Panc1 (cell line): ENCODE results near the gene SLC38A9. TPM values are rescaled to one million over a fixed set of nuclear protein-coding genes. Genes with fewer than 3 reads are reported as not detected.

Experiments used
- ATAC-seq: fragments of 200-7000 bp; cut with Tn5 transposase; 2 replicates; pipeline ENCODE4 v1.9.1; 2020; ENCODE audit warnings: mild to moderate bottlenecking, moderate library complexity
- BruUV-seq: library from RNA; stranded (reverse); fragments of 400-500 nt; replicated peaks from 2 replicates; lab custom pipeline; 2021; lab: Mats Ljungman, UMichigan
- CTCF ChIA-PET: fragments of 300-600 bp; sonication (Branson Sonifier 250); formaldehyde crosslinking; loops from one replicate; lab custom pipeline; 2022; ENCODE audit warnings: antibody characterized with exemption; lab: Charles Lee
- POLR2A ChIA-PET: fragments of 300-600 bp; sonication (Branson Sonifier 250); formaldehyde crosslinking; loops from one replicate; lab custom pipeline; 2022; ENCODE audit warnings: antibody characterized with exemption; lab: Charles Lee
- DNase-seq: peaks from one replicate; pipeline ENCODE4 v3.0.0-alpha.2; 2010; ENCODE audit warnings: low read depth, low spot score
- H3K27ac ChIP-seq: 2 replicates; pipeline ENCODE4 v1.5.1; 2011; ENCODE audit warnings: mild to moderate bottlenecking, low read length, inconsistent platforms
- H3K27me3 ChIP-seq: fragments of 200-500 bp; sonication (Bioruptor generic); 2 replicates; pipeline ENCODE4 v1.6.0; 2014; ENCODE audit warnings: low read length, inconsistent platforms; ENCODE audit not compliant: control insufficient read depth, insufficient read depth
- H3K36me3 ChIP-seq: fragments of 200-500 bp; sonication (Bioruptor generic); 2 replicates; pipeline ENCODE4 v1.5.1; 2014; ENCODE audit warnings: inconsistent platforms, mild to moderate bottlenecking, low read length, moderate library complexity; ENCODE audit not compliant: control insufficient read depth, insufficient read depth
- H3K4me1 ChIP-seq: 2 replicates; pipeline ENCODE4 v1.5.1; 2011; ENCODE audit warnings: inconsistent platforms, mild to moderate bottlenecking, low read length, moderate library complexity; ENCODE audit not compliant: control insufficient read depth, insufficient read depth
- H3K4me3 ChIP-seq, 2 experiments: 2 replicates each; pipeline ENCODE4 v1.5.1; 2011 to 2012; ENCODE audit warnings: low read depth in 2 of 2, low read length in 2 of 2, mild to moderate bottlenecking in 2 of 2, inconsistent platforms in 1 of 2, moderate library complexity in 1 of 2
- H3K9me3 ChIP-seq: fragments of 200-500 bp; sonication (Bioruptor generic); 2 replicates; pipeline ENCODE4 v1.5.1; 2014; ENCODE audit warnings: low read depth, mild to moderate bottlenecking, inconsistent platforms, low read length, moderate library complexity; ENCODE audit not compliant: control insufficient read depth, insufficient read depth
- CTCF ChIP-seq: fragments of 450-650 bp; IDR thresholded peaks from 2 replicates; pipeline ENCODE4 v1.5.1; 2017; ENCODE audit warnings: mild to moderate bottlenecking
- POLR2AphosphoS5 ChIP-seq: IDR thresholded peaks from 2 replicates; pipeline ENCODE4 v1.6.1; 2012; ENCODE audit warnings: mild to moderate bottlenecking, low read depth, low read length, moderate library complexity
- REST ChIP-seq, 2 experiments: IDR thresholded peaks; 2 replicates each; pipeline ENCODE4 v1.6.1; 2011 to 2012; ENCODE audit warnings: low read depth in 2 of 2, control low read depth in 1 of 2, low read length in 1 of 2, mild to moderate bottlenecking in 1 of 2, moderate library complexity in 1 of 2; ENCODE audit not compliant: insufficient read depth in 1 of 2
- SIN3A ChIP-seq: IDR thresholded peaks from 2 replicates; pipeline ENCODE4 v1.6.1; 2012; ENCODE audit warnings: low read depth, mild to moderate bottlenecking, low read length, moderate library complexity, borderline replicate concordance; ENCODE audit not compliant: insufficient read depth
- TCF7L2 ChIP-seq: IDR thresholded peaks from 2 replicates; pipeline ENCODE4 v1.6.1; 2011; ENCODE audit warnings: mild to moderate bottlenecking, low read depth, low read length, inconsistent platforms
- in situ Hi-C: cut with HindIII; loops from 2 replicates; pipeline ENCODE4 v1.10.0; 2016; ENCODE audit warnings: low sequenced_read_pairs, low pct_unique_long_range_greater_than_20kb
- intact Hi-C: fragments of 100-400 bp; cut with micrococcal nuclease; formaldehyde crosslinking; loops from one replicate; pipeline ENCODE4 v1.10.0; 2022; ENCODE audit not compliant: unreplicated experiment
- total RNA-seq: library from RNA; stranded (reverse); gene quantifications from one replicate; pipeline ENCODE4 v1.2.1, GENCODE V29; 2021; ENCODE audit not compliant: unreplicated experiment

SLC38A9 gene
- total RNA-seq, 1 experiment from 2014 or later: 12.8 TPM

DNA sequence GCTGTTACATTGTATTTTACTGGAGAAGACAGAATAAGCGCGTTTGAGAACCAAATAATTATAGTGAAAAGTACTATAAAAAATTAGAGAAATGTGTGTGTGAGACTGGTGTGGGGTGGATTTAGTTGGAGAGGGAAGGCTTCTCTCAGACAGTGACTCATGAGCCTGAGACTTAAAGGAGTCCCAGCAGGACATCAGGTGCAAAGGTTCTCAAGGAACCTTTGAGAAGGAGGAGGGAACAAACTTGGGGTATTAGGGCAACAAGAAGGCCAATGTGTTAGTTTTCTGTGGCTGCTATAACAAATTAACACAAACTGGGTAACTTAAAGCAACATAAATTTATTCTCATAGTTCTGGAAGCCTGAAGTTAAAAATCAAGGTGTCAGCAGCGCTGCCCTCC is 30.7 kb upstream of the SLC38A9 start:
- intact Hi-C loops: no loop called here
- TF ChIP-seq REST (IDR thresholded peaks at IDR 0.05; ENCODE audit: insufficient read depth in 1 of 2, low read depth in 2 of 2, low read length in 1 of 2) (no peak), TCF7L2 (no peak), CTCF (no peak), POLR2AphosphoS5 (no peak), SIN3A (no peak)
- H3K36me3 ChIP-seq: no peaks in the 10 kb centered on the region
- BruUV-seq: no TSS peak
- in situ Hi-C loops: no loop called here
- H3K4me3 ChIP-seq: no peak overlapping the region
- H3K27ac ChIP-seq: no peak overlapping the region
- H3K4me1 ChIP-seq: no peaks in the 10 kb centered on the region
- POLR2A ChIA-PET: no interaction called here
- CTCF ChIA-PET: no interaction called here
- no peaks in the 10 kb centered on the region for H3K9me3 ChIP-seq
- ATAC-seq: no peak
- DNase-seq: no peak
- no peaks in the 10 kb centered on the region for H3K27me3 ChIP-seq

GRCh38 chr5:55737793-55738192 is 25.7 kb upstream of the SLC38A9 start, which contains the start of gene DDX4:
TSS of gene DDX4 (plus strand) at chr5:55738061. CDS start at chr5:55738964, 903 bp downstream.
- DNase-seq: no peak
- H3K27ac ChIP-seq: no peak within 1 kb of the TSS
- H3K9me3 ChIP-seq: no peaks in the 10 kb centered on the region
- in situ Hi-C loops (no loop called here), intact Hi-C loops (no loop called here)
- CTCF ChIA-PET: no interaction called here
- no peak for TF ChIP-seq SIN3A
- TF ChIP-seq POLR2AphosphoS5: no peak
- no peak for TF ChIP-seq REST (IDR thresholded peaks at IDR 0.05; ENCODE audit: insufficient read depth in 1 of 2, low read depth in 2 of 2, low read length in 1 of 2)
- TF ChIP-seq CTCF: no peak
- no peak for TF ChIP-seq TCF7L2
- ATAC-seq: no peak
- H3K4me1 ChIP-seq: no peaks in the 10 kb centered on the region
- H3K36me3 ChIP-seq: no peaks in the 10 kb centered on the region
- H3K4me3 ChIP-seq: no peak within 1 kb of the TSS
- BruUV-seq: no TSS peak
- no peaks in the 10 kb centered on the region for H3K27me3 ChIP-seq
- POLR2A ChIA-PET: no interaction called here
